ENCODE results near the gene ZNFX1.

The ZNFX1 gene

DNA sequence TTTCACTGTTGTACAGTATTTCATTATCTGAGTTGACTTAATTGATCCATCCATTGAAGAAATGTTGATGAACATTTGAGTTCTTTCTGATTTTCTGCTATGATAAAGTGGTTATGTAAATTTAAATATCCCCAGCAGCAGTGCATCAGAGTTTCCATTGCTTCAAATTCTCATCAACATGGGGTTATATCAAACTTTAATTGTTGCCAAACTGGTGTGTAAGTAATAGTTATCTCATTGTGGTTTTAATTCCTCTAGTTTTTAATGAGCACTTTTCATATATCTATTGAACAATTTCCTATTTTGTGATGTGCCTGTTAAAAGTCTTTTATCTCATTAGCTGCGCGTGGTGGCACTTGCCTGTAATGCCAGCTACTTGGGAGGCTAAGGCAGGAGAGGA lies 18.1 kb downstream of the ZNFX1 start:
- TF ChIP-seq GATA3 (IDR thresholded peaks at IDR 0.05; ENCODE audit: low read depth, low read length) = no peak
- TF ChIP-seq GATA2 (IDR thresholded peaks at IDR 0.05; ENCODE audit: low read depth, low read length) = no peak

DNA sequence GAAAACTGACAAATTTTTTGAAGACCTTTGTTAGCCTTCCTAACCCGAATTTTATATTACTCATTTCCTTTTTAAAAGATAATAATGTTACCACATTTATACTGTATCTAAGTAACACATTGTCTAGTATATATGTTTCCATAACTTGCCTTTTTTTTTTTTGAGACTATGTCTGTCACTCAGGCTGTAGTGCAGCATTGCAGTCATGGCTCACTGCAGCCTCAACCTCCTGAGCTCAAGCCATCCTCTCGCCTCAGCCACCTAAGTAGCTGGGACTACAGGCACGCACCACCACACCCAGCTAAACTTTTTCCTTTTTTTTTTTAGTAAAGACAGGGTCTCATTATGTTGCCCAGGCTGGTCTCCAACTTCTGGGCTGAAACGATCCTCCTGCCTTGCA lies 18.6 kb downstream of the ZNFX1 start:
- TF ChIP-seq GATA3 (IDR thresholded peaks at IDR 0.05; ENCODE audit: low read depth, low read length) (no peak), GATA2 (IDR thresholded peaks at IDR 0.05; ENCODE audit: low read depth, low read length) (no peak)

DNA sequence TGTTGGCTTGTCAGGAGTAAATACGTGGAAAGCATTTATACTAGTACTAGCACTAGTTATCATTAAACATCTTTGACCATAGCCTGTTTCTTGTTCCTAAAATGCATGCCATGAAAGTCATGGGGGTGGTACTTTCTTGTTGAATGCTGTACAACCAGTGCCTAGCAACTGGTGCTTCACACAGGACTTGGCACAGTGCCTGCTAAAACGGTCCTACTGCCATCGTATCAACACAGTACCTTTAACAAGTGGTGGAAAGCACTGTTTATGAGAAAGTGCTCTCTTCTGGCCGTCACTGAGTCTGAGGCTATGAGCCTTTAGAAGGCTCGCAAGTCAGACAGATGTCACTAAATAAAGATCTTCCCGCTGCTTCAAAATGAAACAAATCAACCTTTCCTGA lies 21.6 kb downstream of the ZNFX1 start:
- TF ChIP-seq GATA3 (IDR thresholded peaks at IDR 0.05; ENCODE audit: low read depth, low read length) = no peak
- no peak for TF ChIP-seq GATA2 (IDR thresholded peaks at IDR 0.05; ENCODE audit: low read depth, low read length)

- TF ChIP-seq GATA2 (IDR thresholded peaks at IDR 0.05; ENCODE audit: low read depth, low read length) = no peak
- no peak for TF ChIP-seq GATA3 (IDR thresholded peaks at IDR 0.05; ENCODE audit: low read depth, low read length)
Measured at GRCh38 chr20:49252556-49253350, 25.1 kb downstream of the ZNFX1 start.

- TF ChIP-seq GATA2 (IDR thresholded peaks at IDR 0.05; ENCODE audit: low read depth, low read length) (no peak), GATA3 (IDR thresholded peaks at IDR 0.05; ENCODE audit: low read depth, low read length) (no peak)
Measured at GRCh38 chr20:49248879-49249665, 28.8 kb downstream of the ZNFX1 start.

GRCh38 chr20:49248301-49248700 lies 29.6 kb downstream of the ZNFX1 start:
- TF ChIP-seq GATA3 (IDR thresholded peaks at IDR 0.05; ENCODE audit: low read depth, low read length) (no peak), GATA2 (IDR thresholded peaks at IDR 0.05; ENCODE audit: low read depth, low read length) (no peak)

DNA sequence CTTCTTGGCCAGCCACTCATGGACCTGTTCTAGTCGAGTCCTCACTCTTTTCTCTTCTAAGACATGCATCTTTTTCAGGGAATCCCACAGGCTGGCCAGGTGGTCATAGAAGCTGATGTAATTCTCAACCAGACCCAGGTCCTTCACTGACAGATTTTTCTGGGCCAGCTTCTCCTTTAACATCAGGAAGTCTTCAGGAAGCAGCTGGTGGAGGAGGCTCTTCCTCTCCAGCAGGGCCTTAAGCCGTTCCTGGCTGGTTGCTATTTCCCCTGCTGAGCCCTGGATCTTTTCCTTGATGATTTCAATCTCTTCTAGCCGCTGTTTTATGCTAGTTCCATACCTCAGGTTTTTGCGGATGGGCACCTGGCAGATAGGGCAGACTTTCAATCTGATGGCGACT lies 30.1 kb downstream of the ZNFX1 start:
- TF ChIP-seq GATA3 (IDR thresholded peaks at IDR 0.05; ENCODE audit: low read depth, low read length) = no peak
- no peak for TF ChIP-seq GATA2 (IDR thresholded peaks at IDR 0.05; ENCODE audit: low read depth, low read length)

DNA sequence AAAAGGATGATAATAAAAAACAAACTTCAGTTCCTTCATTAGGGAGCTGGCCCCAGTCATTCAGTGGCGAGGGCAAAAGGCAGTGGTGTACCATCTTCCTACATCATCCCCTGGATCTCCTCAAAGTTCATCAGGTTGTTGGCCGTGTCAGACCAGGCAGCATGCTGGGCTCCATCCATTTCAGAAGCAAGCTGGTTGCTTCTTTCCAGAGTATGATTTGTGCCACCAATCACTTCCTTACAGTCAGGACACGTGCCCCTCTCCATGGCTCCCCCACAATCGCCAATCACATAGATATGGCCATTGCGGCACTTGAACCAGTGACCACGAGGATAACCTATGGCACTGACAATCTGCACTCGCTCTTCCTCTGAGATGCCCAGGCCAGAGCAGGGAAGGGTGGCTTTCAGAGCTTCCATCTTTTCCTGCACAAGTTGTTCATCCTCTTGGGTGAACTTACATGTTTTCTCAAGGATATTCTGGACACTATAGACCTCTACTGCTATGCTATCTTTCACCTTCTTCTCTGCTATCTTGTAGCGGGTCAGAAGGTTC lies 30.6 kb downstream of the ZNFX1 start:
- no peak for TF ChIP-seq GATA3 (IDR thresholded peaks at IDR 0.05; ENCODE audit: low read depth, low read length)
- no peak for TF ChIP-seq GATA2 (IDR thresholded peaks at IDR 0.05; ENCODE audit: low read depth, low read length)

DNA sequence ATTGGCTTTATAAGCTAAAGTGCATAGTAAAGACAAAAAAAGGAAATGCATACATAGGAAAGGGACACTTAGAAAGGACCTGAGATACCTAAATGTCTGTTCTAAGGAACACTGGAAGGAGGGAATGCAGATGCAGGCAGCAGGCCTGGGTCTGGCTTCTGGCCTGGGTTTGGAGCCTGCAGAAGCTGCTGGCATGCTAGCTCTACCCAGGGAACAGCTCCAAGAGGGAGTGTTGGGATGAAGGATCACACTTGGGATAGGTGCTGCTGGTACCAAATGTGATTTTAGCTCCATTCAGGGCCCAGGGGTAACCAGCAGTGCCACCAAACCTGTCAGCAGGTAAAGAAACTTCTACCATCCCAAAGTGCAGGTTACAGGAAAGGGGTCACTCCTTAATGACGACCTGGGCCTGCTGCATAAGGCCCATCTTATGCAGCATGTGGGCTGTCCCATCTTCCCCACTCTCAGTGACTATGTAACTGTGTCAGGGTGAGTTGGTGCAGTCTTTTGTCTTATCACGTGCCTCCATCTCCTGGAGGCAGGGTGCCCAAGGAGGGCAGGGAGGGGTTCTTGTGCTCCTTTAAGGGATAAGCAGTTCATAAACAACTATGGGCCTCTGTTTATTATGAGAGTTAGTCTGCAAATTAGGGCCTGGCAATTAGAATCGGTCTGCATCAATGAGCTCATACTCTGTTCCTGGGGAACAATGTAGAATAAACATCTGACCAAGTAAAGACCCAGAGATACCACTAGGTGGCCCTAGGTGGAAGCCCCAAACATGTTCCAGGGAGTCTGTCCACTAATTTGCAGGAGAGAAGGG lies 31.7 kb downstream of the ZNFX1 start:
- TF ChIP-seq GATA2 (IDR thresholded peaks at IDR 0.05; ENCODE audit: low read depth, low read length) (peak; percentile 80; the same call in 1 of the 2 replicates), GATA3 (IDR thresholded peaks at IDR 0.05; ENCODE audit: low read depth, low read length) (peak; percentile 35; the same call in 1 of the 2 replicates)

- TF ChIP-seq GATA2 (IDR thresholded peaks at IDR 0.05; ENCODE audit: low read depth, low read length) (no peak), GATA3 (IDR thresholded peaks at IDR 0.05; ENCODE audit: low read depth, low read length) (no peak)
Measured at GRCh38 chr20:49237531-49237930, 40.3 kb downstream of the ZNFX1 start.

DNA sequence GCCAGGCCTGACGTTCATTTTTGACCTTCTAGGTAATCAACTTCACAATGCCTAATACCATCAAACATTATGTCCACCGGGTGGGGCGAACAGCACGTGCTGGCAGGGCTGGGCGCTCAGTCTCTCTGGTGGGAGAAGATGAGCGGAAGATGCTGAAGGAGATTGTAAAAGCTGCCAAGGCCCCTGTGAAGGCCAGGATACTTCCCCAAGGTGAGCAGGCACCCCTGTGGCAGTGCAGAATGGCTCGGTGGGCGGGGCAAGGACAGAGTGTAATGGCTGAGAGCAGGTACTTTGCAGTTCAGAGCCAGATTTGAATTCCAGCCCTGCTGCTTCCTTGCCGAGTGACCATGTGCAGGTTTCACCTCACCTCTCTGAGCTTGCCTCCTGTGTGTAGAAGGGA lies 41.6 kb downstream of the ZNFX1 start:
- no peak for TF ChIP-seq GATA3 (IDR thresholded peaks at IDR 0.05; ENCODE audit: low read depth, low read length)

DNA sequence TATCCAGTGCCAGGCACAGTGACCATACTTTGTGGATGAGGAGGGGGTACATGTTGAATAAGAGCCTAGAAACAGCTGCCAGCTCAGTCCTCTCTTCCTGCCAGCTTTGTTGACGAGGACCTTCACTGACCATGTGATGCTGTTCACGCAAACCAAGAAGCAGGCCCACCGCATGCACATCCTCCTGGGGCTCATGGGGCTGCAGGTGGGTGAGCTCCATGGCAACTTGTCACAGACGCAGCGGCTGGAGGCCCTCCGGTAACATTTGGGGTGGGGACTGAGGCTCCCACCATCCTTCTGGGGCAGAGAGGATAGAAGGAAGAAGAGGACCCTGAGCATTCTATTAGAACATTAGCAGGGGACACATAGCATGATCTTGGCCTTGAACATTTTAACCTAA lies 43.0 kb downstream of the ZNFX1 start:
- no peak for TF ChIP-seq GATA3 (IDR thresholded peaks at IDR 0.05; ENCODE audit: low read depth, low read length)
- no peak for TF ChIP-seq GATA2 (IDR thresholded peaks at IDR 0.05; ENCODE audit: low read depth, low read length)

DNA sequence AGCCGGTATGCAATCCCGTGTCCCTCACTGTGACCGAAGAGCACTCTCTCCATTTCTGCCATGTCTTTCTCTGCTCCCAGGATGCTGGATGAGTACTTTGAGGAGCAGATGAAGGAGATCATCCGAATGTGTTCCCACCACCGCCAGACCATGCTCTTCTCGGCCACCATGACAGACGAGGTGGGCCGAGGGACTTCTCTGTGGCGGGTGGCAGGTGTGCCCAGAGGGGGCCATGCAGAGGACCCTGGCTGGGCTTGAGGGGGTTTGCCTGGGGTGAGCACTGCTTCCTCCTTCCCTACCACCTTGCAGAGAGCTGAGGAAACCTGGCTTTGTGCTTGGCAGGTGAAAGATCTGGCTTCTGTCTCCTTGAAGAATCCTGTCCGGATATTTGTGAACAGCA lies 44.6 kb downstream of the ZNFX1 start:
- TF ChIP-seq GATA3 (IDR thresholded peaks at IDR 0.05; ENCODE audit: low read depth, low read length) = no peak
- no peak for TF ChIP-seq GATA2 (IDR thresholded peaks at IDR 0.05; ENCODE audit: low read depth, low read length)

DNA sequence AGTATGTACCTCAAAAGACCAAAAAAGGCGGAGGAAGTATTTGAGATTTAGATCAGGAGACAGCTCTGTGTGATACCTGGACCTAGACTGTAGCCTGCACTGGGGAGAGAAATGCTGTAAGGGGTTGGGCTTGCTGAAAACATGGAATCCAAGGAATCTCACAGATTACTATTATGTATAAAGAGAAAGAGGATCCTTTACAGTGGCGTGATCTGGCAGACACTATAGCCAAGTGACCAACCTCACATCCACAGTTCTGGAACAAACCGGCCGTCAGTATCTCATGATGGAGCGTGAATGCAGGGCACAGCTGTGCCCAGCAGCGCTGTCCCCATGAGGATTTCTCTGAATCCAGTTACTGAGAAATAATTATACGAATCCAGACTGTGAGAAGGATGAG lies 46.4 kb downstream of the ZNFX1 start:
- TF ChIP-seq GATA3 (IDR thresholded peaks at IDR 0.05; ENCODE audit: low read depth, low read length) (no peak), GATA2 (IDR thresholded peaks at IDR 0.05; ENCODE audit: low read depth, low read length) (no peak)
